BJ (cell line): ENCODE data around the gene LUC7L3. TPM values are rescaled to one million over a fixed set of nuclear protein-coding genes. Genes with fewer than 3 reads are reported as not detected.

ENCODE experiments used
- CTCF ChIA-PET: fragments of 350-600 bp; formaldehyde crosslinking; extraction: SDS; loops from one replicate; lab custom pipeline; 2021; ENCODE audit warnings: antibody characterized with exemption, inconsistent platforms; lab: Yijun Ruan, JAX
- POLR2A ChIA-PET: fragments of 300-600 bp; sonication (Branson Sonifier 250); formaldehyde crosslinking; extraction: SDS; loops from one replicate; lab custom pipeline; 2021; ENCODE audit warnings: antibody characterized with exemption; lab: Charles Lee
- DNase-seq: peaks from one replicate; pipeline ENCODE4 v3.0.0-alpha.2; 2011; ENCODE audit warnings: low read depth
- H3K27me3 ChIP-seq: 2 replicates; pipeline ENCODE4 v1.6.0; 2011; ENCODE audit warnings: low read length; ENCODE audit not compliant: control insufficient read depth, insufficient read depth
- H3K36me3 ChIP-seq: 2 replicates; pipeline ENCODE4 v1.5.1; 2011; ENCODE audit warnings: low read length; ENCODE audit not compliant: control insufficient read depth, insufficient read depth
- H3K4me3 ChIP-seq: 2 replicates; pipeline ENCODE4 v1.5.1; 2011; ENCODE audit warnings: low read depth, mild to moderate bottlenecking, control low read depth, low read length
- polyA plus RNA-seq: library from polyadenylated mRNA; depleted of rRNA; stranded (reverse); fragments of >200 nt; gene quantifications from 2 replicates; pipeline ENCODE4 v1.2.3, GENCODE V29; 2011
- TF ChIP-seq, protein P1 (sequence below): IDR thresholded peaks from 2 replicates; pipeline ENCODE4 v1.5.1; 2011; ENCODE audit warnings: low read depth, mild to moderate bottlenecking, control low read depth, inconsistent platforms, low read length, moderate library complexity; ENCODE audit not compliant: insufficient read depth

LUC7L3 gene
- polyA plus RNA-seq, 1 experiment, result 55.6 TPM

DNA sequence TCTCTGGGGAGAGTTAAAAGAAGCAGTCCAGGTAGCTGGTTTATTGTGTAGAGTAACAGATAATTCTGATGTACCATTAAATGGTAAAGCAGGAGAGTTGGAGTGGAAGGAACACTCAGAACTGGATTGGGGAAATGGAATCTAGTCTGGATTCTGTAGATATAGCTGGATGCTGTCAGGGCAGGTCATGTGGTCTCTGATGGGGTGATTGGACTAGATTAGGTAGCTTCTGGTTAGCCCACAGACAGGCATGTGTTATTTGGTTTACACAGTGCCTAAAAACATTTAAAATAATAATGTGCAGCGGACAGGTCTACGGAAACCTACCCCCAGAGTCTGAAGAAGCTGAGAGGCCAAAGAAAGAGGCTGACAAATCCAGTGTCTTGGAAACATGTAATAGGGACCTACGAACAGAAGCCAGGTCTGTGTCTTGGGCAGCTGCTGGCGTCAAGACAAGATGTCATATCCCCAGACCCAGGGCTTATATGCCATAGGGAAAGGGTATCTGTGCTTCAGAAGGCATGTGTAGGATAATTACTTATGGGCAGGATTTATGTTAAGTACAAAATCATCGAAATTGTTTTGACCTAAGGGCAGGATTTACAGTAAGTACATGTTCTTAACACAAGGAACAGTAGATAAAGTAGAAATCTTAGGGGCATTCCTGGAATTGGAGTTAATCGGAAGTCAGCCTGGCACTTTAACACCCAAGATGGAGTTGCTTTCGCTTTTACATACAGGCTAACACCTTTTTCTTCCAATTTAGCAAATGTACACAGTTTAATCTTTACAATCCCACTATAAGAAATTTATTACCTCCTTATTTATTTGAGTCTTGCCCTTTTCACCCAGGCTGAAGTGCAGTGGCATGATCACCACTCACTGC lies 12.4 kb downstream of the LUC7L3 start:
- no peak for DNase-seq
- POLR2A ChIA-PET, result no interaction called here
- Histone ChIP-seq H3K27me3 (no peaks in the 10 kb centered on the region), H3K36me3 (no peaks in the 10 kb centered on the region), H3K4me3 (no peak overlapping the region)
- TF ChIP-seq, protein P1, sequence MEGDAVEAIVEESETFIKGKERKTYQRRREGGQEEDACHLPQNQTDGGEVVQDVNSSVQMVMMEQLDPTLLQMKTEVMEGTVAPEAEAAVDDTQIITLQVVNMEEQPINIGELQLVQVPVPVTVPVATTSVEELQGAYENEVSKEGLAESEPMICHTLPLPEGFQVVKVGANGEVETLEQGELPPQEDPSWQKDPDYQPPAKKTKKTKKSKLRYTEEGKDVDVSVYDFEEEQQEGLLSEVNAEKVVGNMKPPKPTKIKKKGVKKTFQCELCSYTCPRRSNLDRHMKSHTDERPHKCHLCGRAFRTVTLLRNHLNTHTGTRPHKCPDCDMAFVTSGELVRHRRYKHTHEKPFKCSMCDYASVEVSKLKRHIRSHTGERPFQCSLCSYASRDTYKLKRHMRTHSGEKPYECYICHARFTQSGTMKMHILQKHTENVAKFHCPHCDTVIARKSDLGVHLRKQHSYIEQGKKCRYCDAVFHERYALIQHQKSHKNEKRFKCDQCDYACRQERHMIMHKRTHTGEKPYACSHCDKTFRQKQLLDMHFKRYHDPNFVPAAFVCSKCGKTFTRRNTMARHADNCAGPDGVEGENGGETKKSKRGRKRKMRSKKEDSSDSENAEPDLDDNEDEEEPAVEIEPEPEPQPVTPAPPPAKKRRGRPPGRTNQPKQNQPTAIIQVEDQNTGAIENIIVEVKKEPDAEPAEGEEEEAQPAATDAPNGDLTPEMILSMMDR, result no peak
- CTCF ChIA-PET, result interaction anchor here (0.7 kb wide), 1 partner anchor 9 kb away, joined by 3 read pairs; no protein-coding TSS in a partner anchor

- DNase-seq, result no peak
- ChIA-PET POLR2A (no interaction called here), CTCF (no interaction called here)
- TF ChIP-seq, protein P1, result no peak
- no peaks in the 10 kb centered on the region for H3K27me3 ChIP-seq
- H3K36me3 ChIP-seq, result peaks cover 3% of the 10 kb centered on the region; the same call in 1 of the 2 replicates
- no peak overlapping the region for H3K4me3 ChIP-seq
Observed at GRCh38 chr17:50735287-50735686, 15.9 kb downstream of the LUC7L3 start.

GRCh38 chr17:50737118-50737698 lies 17.8 kb downstream of the LUC7L3 start:
- POLR2A ChIA-PET, result no interaction called here
- Histone ChIP-seq H3K4me3 (no peak overlapping the region), H3K36me3 (peaks cover 12% of the 10 kb centered on the region), H3K27me3 (no peaks in the 10 kb centered on the region)
- DNase-seq, result no peak
- CTCF ChIA-PET, result no interaction called here
- TF ChIP-seq, protein P1, result no peak

DNA sequence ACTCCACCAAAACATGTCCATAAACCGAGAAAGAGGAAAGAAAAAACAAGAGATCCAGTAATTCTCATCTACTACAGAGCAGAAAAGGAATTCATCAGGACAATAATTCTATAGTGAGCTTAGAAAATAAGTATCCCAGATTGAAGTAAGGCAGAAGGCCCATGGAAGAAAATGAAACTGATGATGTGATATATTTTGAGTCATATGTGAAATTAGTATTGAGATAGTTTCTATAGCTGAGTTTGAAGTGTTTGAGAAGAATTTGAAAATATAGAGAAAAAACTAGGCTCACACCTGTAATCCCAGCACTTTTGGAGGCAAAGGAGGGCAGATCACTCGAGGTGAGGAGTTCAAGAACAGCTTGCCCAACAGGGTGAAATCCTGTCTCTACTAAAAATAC lies 19.7 kb downstream of the LUC7L3 start:
- ChIA-PET CTCF (interaction anchor here (1.3 kb wide), 1 partner anchor 44 kb away, joined by 3 read pairs; no protein-coding TSS in a partner anchor), POLR2A (no interaction called here)
- TF ChIP-seq, protein P1, result no peak
- DNase-seq, result no peak
- Histone ChIP-seq H3K27me3 (no peaks in the 10 kb centered on the region), H3K36me3 (peaks cover 16% of the 10 kb centered on the region), H3K4me3 (no peak overlapping the region)

DNA sequence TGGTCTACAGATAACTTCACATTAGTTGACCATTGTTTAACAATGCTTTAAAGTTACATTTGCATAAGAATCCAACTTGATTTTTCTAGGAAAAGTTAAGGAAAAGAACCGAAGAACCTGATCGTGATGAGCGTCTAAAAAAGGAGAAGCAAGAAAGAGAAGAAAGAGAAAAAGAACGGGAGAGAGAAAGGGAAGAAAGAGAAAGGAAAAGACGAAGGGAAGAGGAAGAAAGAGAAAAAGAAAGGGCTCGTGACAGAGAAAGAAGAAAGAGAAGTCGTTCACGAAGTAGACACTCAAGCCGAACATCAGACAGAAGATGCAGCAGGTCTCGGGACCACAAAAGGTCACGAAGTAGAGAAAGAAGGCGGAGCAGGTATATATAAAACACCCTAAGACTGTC lies 26.2 kb downstream of the LUC7L3 start:
- H3K27me3 ChIP-seq, result no peaks in the 10 kb centered on the region
- CTCF ChIA-PET, result interaction anchor here (1.3 kb wide), 1 partner anchor 20 kb away, joined by 4 read pairs; no protein-coding TSS in a partner anchor
- TF ChIP-seq, protein P1, result no peak
- no peak for DNase-seq
- POLR2A ChIA-PET, result no interaction called here
- peaks cover 22% of the 10 kb centered on the region for H3K36me3 ChIP-seq
- no peak overlapping the region for H3K4me3 ChIP-seq
